Osteocyte (in vitro differentiated cells): Measurements from ENCODE around the gene NSDHL. TPM values are rescaled to one million over a fixed set of nuclear protein-coding genes. Genes with fewer than 3 reads are reported as not detected.
"Not testable (repeated sequence)": the region's sequence is repeated elsewhere in the genome, so short reads cannot be mapped to it uniquely, and the experiment has no call there.

ENCODE experiments used
- DNase-seq: peaks from one replicate; pipeline ENCODE4 v3.0.0; 2021; ENCODE audit warnings: mixed read lengths; ENCODE audit not compliant: unreplicated experiment; ENCODE audit errors: extremely low spot score
- H3K27ac Mint-ChIP-seq: one replicate; pipeline ENCODE4 v1.8.0; 2021; ENCODE audit warnings: mild to moderate bottlenecking, mixed read lengths; ENCODE audit not compliant: unreplicated experiment
- H3K27me3 Mint-ChIP-seq: one replicate; pipeline ENCODE4 v1.8.0; 2021; ENCODE audit warnings: mixed read lengths; ENCODE audit not compliant: unreplicated experiment
- H3K36me3 Mint-ChIP-seq: one replicate; pipeline ENCODE4 v1.8.0; 2021; ENCODE audit warnings: mixed read lengths; ENCODE audit not compliant: unreplicated experiment
- H3K4me1 Mint-ChIP-seq: one replicate; pipeline ENCODE4 v1.8.0; 2021; ENCODE audit warnings: mixed read lengths; ENCODE audit not compliant: unreplicated experiment
- H3K4me3 Mint-ChIP-seq: one replicate; pipeline ENCODE4 v1.8.0; 2021; ENCODE audit warnings: mild to moderate bottlenecking, moderate library complexity, mixed read lengths; ENCODE audit not compliant: unreplicated experiment
- H3K9me3 Mint-ChIP-seq: one replicate; pipeline ENCODE4 v1.8.0; 2021; ENCODE audit warnings: mixed read lengths; ENCODE audit not compliant: unreplicated experiment
- CTCF ChIP-seq: fragments of 200-600 bp; sonication (generic); IDR thresholded peaks from 2 replicates; pipeline ENCODE4 v1.5.0; 2021; ENCODE audit warnings: antibody characterized with exemption, mild to moderate bottlenecking, moderate library complexity
- total RNA-seq: library from RNA; stranded (reverse); gene quantifications from 2 replicates; pipeline ENCODE4 v1.2.1, GENCODE V29; 2021

Gene NSDHL
- total RNA-seq, 1 donor from 2014 or later, result 14.1 TPM

- TF ChIP-seq CTCF, result no peak
- Mint-ChIP-seq H3K27me3 (no peaks in the 10 kb centered on the region), H3K4me1 (peaks cover 15% of the 10 kb centered on the region), H3K27ac (no peak overlapping the region), H3K9me3 (no peaks in the 10 kb centered on the region), H3K36me3 (no peaks in the 10 kb centered on the region), H3K4me3 (no peak overlapping the region)
- no peak for DNase-seq
These were observed 74.2 kb downstream of the NSDHL start for GRCh38 chrX:152905081-152905420.

GRCh38 chrX:152907084-152907651 is 76.3 kb downstream of the NSDHL start:
- Mint-ChIP-seq H3K9me3 (no peaks in the 10 kb centered on the region), H3K36me3 (no peaks in the 10 kb centered on the region), H3K27me3 (no peaks in the 10 kb centered on the region), H3K27ac (no peak overlapping the region), H3K4me1 (peaks cover 6% of the 10 kb centered on the region), H3K4me3 (no peak overlapping the region)
- no peak for DNase-seq
- no peak for TF ChIP-seq CTCF

- H3K4me1 Mint-ChIP-seq, result peaks cover 6% of the 10 kb centered on the region
These were observed 77.6 kb downstream of the NSDHL start for GRCh38 chrX:152908486-152908885.

GRCh38 chrX:152910018-152910417 is 79.2 kb downstream of the NSDHL start:
- H3K27me3 Mint-ChIP-seq, DNase-seq, H3K9me3 Mint-ChIP-seq, H3K4me3 Mint-ChIP-seq, H3K4me1 Mint-ChIP-seq, H3K36me3 Mint-ChIP-seq, H3K27ac Mint-ChIP-seq: not testable (repeated sequence)

More at GRCh38 chrX:152908486-152908885, 77.6 kb downstream of the NSDHL start:
- Mint-ChIP-seq H3K4me3 (no peak overlapping the region), H3K27me3 (no peaks in the 10 kb centered on the region), H3K36me3 (no peaks in the 10 kb centered on the region), H3K27ac (no peak overlapping the region), H3K9me3 (no peaks in the 10 kb centered on the region)
- DNase-seq, result no peak
- no peak for TF ChIP-seq CTCF

GRCh38 chrX:152912106-152912505 is 81.2 kb downstream of the NSDHL start:
- DNase-seq, result no peak
- H3K4me1 Mint-ChIP-seq, result peaks cover 7% of the 10 kb centered on the region
- TF ChIP-seq CTCF, result no peak
- no peaks in the 10 kb centered on the region for H3K36me3 Mint-ChIP-seq
- no peak overlapping the region for H3K4me3 Mint-ChIP-seq
- no peaks in the 10 kb centered on the region for H3K9me3 Mint-ChIP-seq
- no peak overlapping the region for H3K27ac Mint-ChIP-seq
- no peaks in the 10 kb centered on the region for H3K27me3 Mint-ChIP-seq

- no peak overlapping the region for H3K27ac Mint-ChIP-seq
- H3K27me3 Mint-ChIP-seq, result no peaks in the 10 kb centered on the region
- peaks cover 7% of the 10 kb centered on the region for H3K4me1 Mint-ChIP-seq
- no peak overlapping the region for H3K4me3 Mint-ChIP-seq
- H3K36me3 Mint-ChIP-seq, result no peaks in the 10 kb centered on the region
- no peak for TF ChIP-seq CTCF
- no peaks in the 10 kb centered on the region for H3K9me3 Mint-ChIP-seq
- DNase-seq, result no peak
These were observed 81.8 kb downstream of the NSDHL start for GRCh38 chrX:152912641-152913040.
